ENCODE measurements around the gene RNF182.

GRCh38 chr6:14008809-14009208, 84.1 kb downstream of the RNF182 start:
- TF ChIP-seq CTCF (IDR thresholded peaks at IDR 0.05; ENCODE audit: extremely low read depth in 1 of 2, insufficient read depth in 1 of 2, low read depth in 1 of 2, low read length in 2 of 2): no peak
- no peak for TF ChIP-seq POLR2A (IDR thresholded peaks at IDR 0.05; ENCODE audit: low read depth, low read length)
- no peak for TF ChIP-seq EZH2 (IDR thresholded peaks at IDR 0.05; ENCODE audit: borderline replicate concordance, low read depth, low read length, severe bottlenecking)
- TF ChIP-seq JUN (IDR thresholded peaks at IDR 0.05; ENCODE audit: borderline replicate concordance, insufficient read depth, insufficient read length, low read depth): no peak
- no peak for TF ChIP-seq POLR2AphosphoS5 (IDR thresholded peaks at IDR 0.05; ENCODE audit: insufficient read depth, low read depth, low read length)

All from endothelial cell of umbilical vein (primary cell).